Thoracic aorta (tissue), 2 donors: ENCODE data around the gene PHF21B. TPM values are rescaled to one million over a fixed set of nuclear protein-coding genes. Genes with fewer than 3 reads are reported as not detected.

Experiments
- ATAC-seq: fragments of 150-250 bp; one replicate; pipeline ENCODE4 v1.8.0; 2017; ENCODE audit warnings: low read depth; ENCODE audit not compliant: insufficient number of reproducible peaks, low FRiP score
- DNase-seq: peaks from one replicate; pipeline ENCODE4 v3.0.0-alpha.2; 2020; ENCODE audit warnings: low spot score
- H3K27ac ChIP-seq, 2 donors: fragments of 200-600 bp; sonication (generic); 1 replicate in 1 of 2; 2 replicates in 1 of 2; pipeline ENCODE4 v1.5.1; 2016; ENCODE audit warnings: mild to moderate bottlenecking in 2 of 2, moderate library complexity in 2 of 2
- H3K27me3 ChIP-seq: fragments of 200-600 bp; sonication (generic); replicated peaks from 2 replicates; pipeline ENCODE4 v1.6.0; 2016; ENCODE audit warnings: mild to moderate bottlenecking; ENCODE audit not compliant: insufficient read depth
- H3K36me3 ChIP-seq: fragments of 200-600 bp; sonication (generic); one replicate; pipeline ENCODE4 v1.5.1; 2016
- H3K4me1 ChIP-seq, 2 donors: fragments of 200-600 bp; sonication (generic); 1 replicate in 1 of 2; 2 replicates in 1 of 2; pipeline versions ENCODE4 v1.5.1 to v1.6.0; 2016; ENCODE audit warnings: low read depth in 2 of 2, mild to moderate bottlenecking in 1 of 2; ENCODE audit not compliant: control insufficient read depth in 1 of 2
- H3K4me3 ChIP-seq: fragments of 200-600 bp; sonication (generic); 2 replicates; pipeline ENCODE4 v1.5.1; 2016; ENCODE audit warnings: mild to moderate bottlenecking
- H3K9me3 ChIP-seq: fragments of 200-600 bp; sonication (generic); 2 replicates; pipeline ENCODE4 v1.5.1; 2016
- total RNA-seq, 2 donors: library from RNA; depleted of rRNA; stranded (reverse); fragments of >200 nt; gene quantifications; one replicate each; pipeline versions ENCODE4 v1.1.0 to v1.2.3, GENCODE V29; 2016
- TF ChIP-seq, protein P1 (sequence below): fragments of 200-600 bp; sonication (generic); IDR thresholded peaks from one replicate; pipeline ENCODE4 v1.5.1; 2019; ENCODE audit warnings: antibody characterized with exemption

The PHF21B gene
- total RNA-seq, 2 donors from 2014 or later: 2.1 TPM; not detected in 1

DNA sequence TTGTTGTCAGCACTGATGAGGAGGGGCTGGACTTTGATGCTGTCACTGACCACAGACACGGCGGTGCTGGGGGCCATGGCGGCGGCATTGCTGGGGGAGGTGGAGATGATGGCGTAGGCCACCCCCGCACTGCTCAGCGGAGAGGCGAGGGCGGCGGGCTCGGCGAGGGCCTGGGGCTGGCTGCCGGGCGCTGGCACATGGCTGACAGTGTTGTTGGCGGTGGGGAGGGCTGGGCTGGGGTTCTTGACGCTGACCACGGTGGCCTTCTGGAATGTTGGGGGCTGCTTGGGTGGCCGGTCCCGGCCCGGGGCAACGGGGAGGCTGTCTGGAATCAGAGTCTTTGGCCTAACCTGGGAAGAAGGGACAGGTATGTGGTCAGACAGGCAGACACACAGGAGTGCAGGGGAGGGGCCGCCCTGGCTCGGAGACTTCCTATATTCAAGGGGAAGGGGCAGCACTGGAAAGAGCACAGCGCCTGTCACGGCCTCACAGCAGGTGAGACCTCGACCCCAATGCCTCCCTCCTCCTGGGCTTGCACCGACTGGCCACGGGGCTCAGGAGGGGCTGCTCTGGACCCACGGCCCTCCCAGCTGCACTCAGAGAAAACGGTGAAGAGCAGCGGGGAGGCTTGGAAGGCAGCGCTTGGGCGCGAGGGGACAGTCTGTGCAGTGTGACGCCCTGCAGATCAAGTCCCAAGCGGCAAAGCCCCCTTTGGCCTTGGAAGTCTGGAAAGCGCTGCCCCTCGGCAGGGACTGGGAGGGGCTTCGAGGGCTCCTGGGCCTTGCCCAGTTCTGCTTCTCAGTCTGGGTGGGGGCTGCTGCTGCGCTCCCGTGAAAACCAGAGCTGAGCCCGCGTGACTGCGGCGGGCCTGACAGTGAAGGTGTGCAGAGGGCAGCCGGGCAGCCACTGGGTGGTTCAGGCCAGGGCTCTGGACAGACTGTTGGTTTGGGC is 93.2 kb downstream of the PHF21B start:
- Histone ChIP-seq H3K27ac (no peak overlapping the region), H3K4me1 (no peaks in the 10 kb centered on the region), H3K27me3 (no peaks in the 10 kb centered on the region), H3K9me3 (no peaks in the 10 kb centered on the region), H3K4me3 (no peak overlapping the region), H3K36me3 (no peaks in the 10 kb centered on the region)
- DNase-seq (no peak), ATAC-seq (no peak)
- TF ChIP-seq, protein P1, sequence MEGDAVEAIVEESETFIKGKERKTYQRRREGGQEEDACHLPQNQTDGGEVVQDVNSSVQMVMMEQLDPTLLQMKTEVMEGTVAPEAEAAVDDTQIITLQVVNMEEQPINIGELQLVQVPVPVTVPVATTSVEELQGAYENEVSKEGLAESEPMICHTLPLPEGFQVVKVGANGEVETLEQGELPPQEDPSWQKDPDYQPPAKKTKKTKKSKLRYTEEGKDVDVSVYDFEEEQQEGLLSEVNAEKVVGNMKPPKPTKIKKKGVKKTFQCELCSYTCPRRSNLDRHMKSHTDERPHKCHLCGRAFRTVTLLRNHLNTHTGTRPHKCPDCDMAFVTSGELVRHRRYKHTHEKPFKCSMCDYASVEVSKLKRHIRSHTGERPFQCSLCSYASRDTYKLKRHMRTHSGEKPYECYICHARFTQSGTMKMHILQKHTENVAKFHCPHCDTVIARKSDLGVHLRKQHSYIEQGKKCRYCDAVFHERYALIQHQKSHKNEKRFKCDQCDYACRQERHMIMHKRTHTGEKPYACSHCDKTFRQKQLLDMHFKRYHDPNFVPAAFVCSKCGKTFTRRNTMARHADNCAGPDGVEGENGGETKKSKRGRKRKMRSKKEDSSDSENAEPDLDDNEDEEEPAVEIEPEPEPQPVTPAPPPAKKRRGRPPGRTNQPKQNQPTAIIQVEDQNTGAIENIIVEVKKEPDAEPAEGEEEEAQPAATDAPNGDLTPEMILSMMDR: no peak

- Histone ChIP-seq H3K4me1 (no peaks in the 10 kb centered on the region), H3K27ac (no peak overlapping the region), H3K4me3 (no peak overlapping the region), H3K9me3 (no peaks in the 10 kb centered on the region), H3K36me3 (no peaks in the 10 kb centered on the region), H3K27me3 (no peaks in the 10 kb centered on the region)
- no peak for DNase-seq
- ATAC-seq: no peak
- TF ChIP-seq, protein P1: no peak
These were observed 94.4 kb downstream of the PHF21B start for GRCh38 chr22:44915441-44915840.

DNA sequence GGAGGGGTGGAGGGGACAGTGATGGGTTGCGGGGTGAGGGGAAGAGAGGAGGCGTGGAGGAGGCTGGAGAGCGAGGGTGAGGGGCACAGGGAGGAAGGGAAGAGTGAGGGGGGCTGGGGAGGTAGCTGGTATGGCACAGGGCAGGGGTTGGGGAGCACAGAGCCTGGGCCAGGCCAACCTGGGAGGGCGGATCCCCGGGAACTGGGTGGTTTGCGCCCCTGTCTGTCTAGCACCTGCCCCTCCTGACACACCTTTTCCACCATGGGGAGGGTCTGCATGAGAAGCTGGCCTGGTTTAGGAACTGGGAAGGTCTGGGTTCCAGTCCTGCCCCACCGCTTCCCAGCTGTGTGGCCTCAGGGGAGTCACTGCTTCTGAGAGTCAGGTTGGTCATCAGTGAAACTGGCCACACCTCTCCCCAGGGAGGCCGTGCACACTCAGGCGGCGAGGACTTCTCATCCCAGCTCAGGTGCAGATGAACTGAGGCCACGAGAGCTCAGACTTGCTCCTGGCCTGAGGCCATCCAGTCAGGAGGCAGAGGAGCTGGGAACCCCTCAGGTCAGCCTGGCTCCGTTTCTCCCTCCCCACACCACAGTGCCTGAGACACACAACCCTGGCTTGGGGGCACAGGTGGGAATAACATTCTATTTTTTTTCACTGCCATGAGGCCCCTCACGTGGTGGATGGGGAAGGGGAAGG is 95.6 kb downstream of the PHF21B start:
- H3K27ac ChIP-seq: no peak overlapping the region
- TF ChIP-seq, protein P1: no peak
- no peaks in the 10 kb centered on the region for H3K36me3 ChIP-seq
- ATAC-seq (no peak), DNase-seq (no peak)
- H3K27me3 ChIP-seq: no peaks in the 10 kb centered on the region
- no peaks in the 10 kb centered on the region for H3K9me3 ChIP-seq
- no peaks in the 10 kb centered on the region for H3K4me1 ChIP-seq
- H3K4me3 ChIP-seq: no peak overlapping the region

GRCh38 chr22:44913198-44913983 is 96.4 kb downstream of the PHF21B start:
- no peak for ATAC-seq
- H3K27ac ChIP-seq: no peak overlapping the region
- H3K4me1 ChIP-seq: no peaks in the 10 kb centered on the region
- DNase-seq: no peak
- no peak overlapping the region for H3K4me3 ChIP-seq
- TF ChIP-seq, protein P1: no peak
- no peaks in the 10 kb centered on the region for H3K27me3 ChIP-seq
- no peaks in the 10 kb centered on the region for H3K9me3 ChIP-seq
- no peaks in the 10 kb centered on the region for H3K36me3 ChIP-seq
